Measurements from ENCODE around the gene ENTPD6. TPM values are rescaled to one million over a fixed set of nuclear protein-coding genes. Genes with fewer than 3 reads are reported as not detected.

ENTPD6 gene
- total and polyA plus RNA-seq, 5 donors from 2014 or later: 27.2 to 68.0 (median 30.8) TPM

DNA sequence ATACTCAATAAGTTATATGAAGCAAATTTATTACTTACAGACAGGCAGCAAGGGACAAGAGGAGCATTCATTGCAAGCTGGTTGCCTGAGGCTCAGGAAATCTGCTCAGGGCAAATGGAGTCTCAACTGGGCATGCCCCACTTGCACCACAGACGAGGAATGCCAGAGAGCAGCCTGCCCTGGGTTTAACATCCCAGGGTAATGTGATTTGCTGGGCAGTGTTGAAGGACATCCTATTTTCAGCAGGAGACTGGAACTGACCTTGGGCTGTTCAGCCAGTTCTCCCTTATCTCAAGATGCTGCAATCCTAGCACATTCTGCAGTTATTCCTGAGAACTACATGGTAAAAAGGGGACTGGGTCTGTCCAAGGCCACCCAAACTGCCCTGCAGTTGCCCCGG, 3.8 kb upstream of the ENTPD6 start:
- no peak overlapping the region for H3K4me3 ChIP-seq (ENCODE audit: low read depth, low read length)
- no peak for DNase-seq
- no peaks in the 10 kb centered on the region for H3K36me3 Mint-ChIP-seq
- no peak for ATAC-seq (ENCODE audit: low read depth in 2 of 2)
- no peak overlapping the region for H3K27ac Mint-ChIP-seq
- peaks cover 14% of the 10 kb centered on the region for H3K4me1 ChIP-seq (ENCODE audit: control insufficient read depth, insufficient read depth, low read length, poor library complexity, severe bottlenecking)
- H3K27me3 ChIP-seq (ENCODE audit: control insufficient read depth, insufficient read depth, low read length): peaks cover 2% of the 10 kb centered on the region
- peak overlapping the region in 1 of 4 donors; percentile 69 for H3K4me3 Mint-ChIP-seq
- no peaks in the 10 kb centered on the region for H3K36me3 ChIP-seq (ENCODE audit: control insufficient read depth, insufficient read depth, low read length)
- no peaks in the 10 kb centered on the region for H3K9me3 Mint-ChIP-seq
- no peaks in the 10 kb centered on the region for H3K9me3 ChIP-seq (ENCODE audit: control insufficient read depth in 2 of 2, low read length in 2 of 2)
- peaks cover 0 to 12% (median 7%) of the 10 kb centered on the region in 4 donors for H3K4me1 Mint-ChIP-seq
- peaks cover 33% of the 10 kb centered on the region for H3K27me3 Mint-ChIP-seq
- H3K27ac ChIP-seq (ENCODE audit: insufficient read depth, low read length, poor library complexity, severe bottlenecking): no peak overlapping the region

DNA sequence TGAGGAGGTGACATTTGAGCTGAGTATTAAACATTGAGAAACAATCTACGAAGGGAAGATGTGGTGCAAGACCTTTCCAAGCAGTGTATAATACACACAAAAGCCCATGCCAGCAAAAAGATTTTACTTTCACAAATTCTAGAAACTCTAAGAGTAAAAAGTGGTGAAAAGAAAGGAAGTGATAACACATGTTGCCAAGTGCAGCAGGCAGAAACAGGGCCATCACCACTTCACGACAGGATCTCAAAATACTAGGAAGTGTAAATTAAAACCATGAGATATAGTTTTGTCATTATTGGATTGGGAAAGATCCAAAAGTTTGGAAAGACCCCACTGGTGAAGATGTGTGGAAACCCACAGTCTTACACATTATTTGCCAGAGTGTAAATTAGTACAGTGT, 1.7 kb upstream of the ENTPD6 start:
- Histone ChIP-seq H3K27ac (ENCODE audit: insufficient read depth, low read length, poor library complexity, severe bottlenecking) (peak overlapping the region; percentile 2), H3K4me3 (ENCODE audit: low read depth, low read length) (no peak overlapping the region), H3K36me3 (ENCODE audit: control insufficient read depth, insufficient read depth, low read length) (no peaks in the 10 kb centered on the region), H3K9me3 (ENCODE audit: control insufficient read depth in 2 of 2, low read length in 2 of 2) (no peaks in the 10 kb centered on the region), H3K4me1 (ENCODE audit: control insufficient read depth, insufficient read depth, low read length, poor library complexity, severe bottlenecking) (peaks cover 22% of the 10 kb centered on the region), H3K27me3 (ENCODE audit: control insufficient read depth, insufficient read depth, low read length) (no peaks in the 10 kb centered on the region)
- Mint-ChIP-seq H3K27me3 (peaks cover 26% of the 10 kb centered on the region), H3K36me3 (no peaks in the 10 kb centered on the region), H3K27ac (peak overlapping the region in 2 of 3 donors; percentile 7 to 95), H3K9me3 (no peaks in the 10 kb centered on the region), H3K4me1 (peaks cover 0 to 31% (median 23%) of the 10 kb centered on the region in 4 donors), H3K4me3 (peak overlapping the region; percentile 1 to 92 (median 85))
- DNase-seq (no peak), ATAC-seq (ENCODE audit: low read depth in 2 of 2) (no peak)

DNA sequence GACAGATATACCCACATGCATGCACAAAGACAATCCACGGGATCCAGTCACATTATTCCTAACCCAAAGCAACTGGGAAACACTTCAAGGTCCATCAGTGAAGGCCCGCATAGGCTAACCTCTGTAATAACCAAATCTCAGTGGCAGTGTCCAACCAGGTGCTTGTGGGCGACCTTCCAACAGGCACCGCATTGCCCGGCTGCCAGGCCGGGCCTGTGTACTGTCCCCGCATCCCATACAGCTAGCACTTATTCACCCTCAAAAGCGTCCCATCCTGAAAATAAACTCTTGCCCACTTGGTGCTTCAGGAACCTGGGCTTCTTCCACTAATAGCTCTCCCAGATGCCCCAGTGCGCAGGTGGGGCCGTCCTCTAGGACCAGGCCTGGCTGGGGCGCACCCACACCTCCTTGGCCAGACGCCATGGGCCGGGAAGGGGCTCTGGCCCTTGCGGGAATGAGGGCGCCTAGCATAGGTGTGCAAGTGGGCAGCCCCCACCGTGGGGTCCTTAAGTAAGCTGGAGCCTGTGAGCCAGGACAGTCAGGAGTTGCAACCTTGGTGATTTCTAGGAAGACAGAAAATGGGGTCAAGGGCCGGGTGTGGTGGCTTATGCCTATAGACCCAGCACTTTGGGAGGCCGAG, 1.1 kb upstream of the ENTPD6 start:
- no peaks in the 10 kb centered on the region for H3K36me3 ChIP-seq (ENCODE audit: control insufficient read depth, insufficient read depth, low read length)
- no peak for ATAC-seq (ENCODE audit: low read depth in 2 of 2)
- H3K27ac ChIP-seq (ENCODE audit: insufficient read depth, low read length, poor library complexity, severe bottlenecking): peak overlapping the region; percentile 80

DNA sequence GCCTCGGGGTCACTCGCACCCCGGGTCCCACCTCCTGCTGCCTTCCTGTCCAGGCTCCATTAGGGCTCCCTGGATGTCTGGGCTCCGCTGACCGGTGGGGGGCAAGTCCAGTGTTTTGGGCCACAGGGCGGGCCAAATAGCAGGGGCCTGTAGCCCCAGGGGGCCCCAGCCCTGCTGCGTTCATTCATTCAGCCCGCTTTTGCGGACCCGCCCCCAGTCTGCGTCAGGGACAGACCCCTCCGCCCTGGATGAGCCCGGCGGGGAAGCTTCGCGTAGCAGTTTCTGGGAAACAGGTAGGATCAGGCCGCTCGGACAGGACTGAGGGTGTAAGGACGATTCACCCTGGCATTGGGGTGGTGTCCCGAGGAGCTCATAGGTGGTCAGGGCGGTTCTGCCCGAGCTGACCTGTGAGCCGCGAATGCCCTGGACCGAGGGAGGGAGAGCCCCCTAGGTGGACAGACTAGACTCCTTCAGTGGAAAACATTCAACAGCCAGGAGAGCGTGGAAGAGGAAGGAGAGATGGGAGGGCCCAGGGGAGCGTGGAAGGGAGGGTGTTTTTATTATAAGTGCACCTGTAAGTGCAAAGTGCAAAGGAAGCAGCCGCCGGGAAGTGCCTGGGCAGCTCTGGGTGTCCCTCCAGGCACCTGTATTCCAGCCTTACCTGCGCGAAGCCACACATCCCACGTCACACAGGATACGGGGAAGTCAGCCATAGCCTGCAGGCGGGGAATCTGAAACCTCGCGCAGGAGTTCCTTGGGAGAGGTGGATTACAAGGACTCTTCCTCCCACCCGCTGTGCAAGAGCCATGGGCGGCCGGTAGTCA, 662 bp downstream of the ENTPD6 start:
- Mint-ChIP-seq H3K27me3 (peaks cover 13% of the 10 kb centered on the region), H3K9me3 (no peaks in the 10 kb centered on the region), H3K4me1 (peaks cover 7 to 55% (median 39%) of the 10 kb centered on the region in 4 donors), H3K36me3 (no peaks in the 10 kb centered on the region), H3K4me3 (peak overlapping the region; percentile 84 to 93 (median 89)), H3K27ac (peak overlapping the region in 2 of 3 donors; percentile 86 to 91)
- H3K9me3 ChIP-seq (ENCODE audit: control insufficient read depth in 2 of 2, low read length in 2 of 2): no peaks in the 10 kb centered on the region
- DNase-seq (peak; percentile 18 to 39 (median 35)), ATAC-seq (ENCODE audit: low read depth in 2 of 2) (peak; percentile 6)
- no peaks in the 10 kb centered on the region for H3K27me3 ChIP-seq (ENCODE audit: control insufficient read depth, insufficient read depth, low read length)
- peaks cover 22% of the 10 kb centered on the region for H3K4me1 ChIP-seq (ENCODE audit: control insufficient read depth, insufficient read depth, low read length, poor library complexity, severe bottlenecking)
- no peaks in the 10 kb centered on the region for H3K36me3 ChIP-seq (ENCODE audit: control insufficient read depth, insufficient read depth, low read length)
- peak overlapping the region; percentile 71 for H3K4me3 ChIP-seq (ENCODE audit: low read depth, low read length)
- peak overlapping the region; percentile 80 for H3K27ac ChIP-seq (ENCODE audit: insufficient read depth, low read length, poor library complexity, severe bottlenecking)

More for the DNA sequence above, 1.1 kb upstream of the ENTPD6 start:
- H3K9me3 Mint-ChIP-seq: no peaks in the 10 kb centered on the region
- H3K27ac Mint-ChIP-seq: peak overlapping the region in 2 of 3 donors; percentile 95
- DNase-seq: no peak
- H3K4me1 Mint-ChIP-seq: peaks cover 0 to 38% (median 28%) of the 10 kb centered on the region in 4 donors
- no peaks in the 10 kb centered on the region for H3K36me3 Mint-ChIP-seq
- peaks cover 21% of the 10 kb centered on the region for H3K27me3 Mint-ChIP-seq
- H3K27me3 ChIP-seq (ENCODE audit: control insufficient read depth, insufficient read depth, low read length): no peaks in the 10 kb centered on the region
- H3K4me1 ChIP-seq (ENCODE audit: control insufficient read depth, insufficient read depth, low read length, poor library complexity, severe bottlenecking): peaks cover 22% of the 10 kb centered on the region
- H3K4me3 ChIP-seq (ENCODE audit: low read depth, low read length): no peak overlapping the region
- peak overlapping the region; percentile 84 to 92 (median 88) for H3K4me3 Mint-ChIP-seq
- H3K9me3 ChIP-seq (ENCODE audit: control insufficient read depth in 2 of 2, low read length in 2 of 2): no peaks in the 10 kb centered on the region

DNA sequence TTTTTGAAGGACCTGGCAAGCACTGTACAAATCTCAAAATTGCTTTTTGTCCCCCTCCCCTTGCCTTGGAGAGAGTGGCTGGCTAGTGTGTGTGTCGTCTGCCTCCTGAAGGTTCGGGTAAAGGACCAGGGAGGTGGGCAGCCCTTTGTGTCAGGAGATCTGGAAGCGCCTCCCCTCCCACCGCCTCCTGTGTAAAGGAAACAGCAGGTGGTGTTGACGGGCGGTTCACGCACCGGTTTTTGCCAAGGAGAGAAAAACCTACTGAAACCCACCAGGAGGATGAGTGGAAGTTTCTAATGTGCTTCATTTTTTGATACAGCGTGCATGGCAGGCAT, 1.2 kb downstream of the ENTPD6 start:
- Histone ChIP-seq H3K27me3 (ENCODE audit: control insufficient read depth, insufficient read depth, low read length) (no peaks in the 10 kb centered on the region), H3K27ac (ENCODE audit: insufficient read depth, low read length, poor library complexity, severe bottlenecking) (peak overlapping the region; percentile 80), H3K9me3 (ENCODE audit: control insufficient read depth in 2 of 2, low read length in 2 of 2) (no peaks in the 10 kb centered on the region), H3K4me1 (ENCODE audit: control insufficient read depth, insufficient read depth, low read length, poor library complexity, severe bottlenecking) (peaks cover 22% of the 10 kb centered on the region), H3K36me3 (ENCODE audit: control insufficient read depth, insufficient read depth, low read length) (no peaks in the 10 kb centered on the region), H3K4me3 (ENCODE audit: low read depth, low read length) (peak overlapping the region; percentile 71)
- peaks cover 11 to 58% (median 42%) of the 10 kb centered on the region in 4 donors for H3K4me1 Mint-ChIP-seq
- ATAC-seq (ENCODE audit: low read depth in 2 of 2) (no peak), DNase-seq (peak in 2 of 3 donors; percentile 10 to 23)
- peak overlapping the region; percentile 67 to 91 (median 86) for H3K27ac Mint-ChIP-seq
- peak overlapping the region; percentile 84 to 93 (median 89) for H3K4me3 Mint-ChIP-seq
- peaks cover 13% of the 10 kb centered on the region for H3K27me3 Mint-ChIP-seq
- H3K36me3 Mint-ChIP-seq: no peaks in the 10 kb centered on the region
- H3K9me3 Mint-ChIP-seq: no peaks in the 10 kb centered on the region

DNA sequence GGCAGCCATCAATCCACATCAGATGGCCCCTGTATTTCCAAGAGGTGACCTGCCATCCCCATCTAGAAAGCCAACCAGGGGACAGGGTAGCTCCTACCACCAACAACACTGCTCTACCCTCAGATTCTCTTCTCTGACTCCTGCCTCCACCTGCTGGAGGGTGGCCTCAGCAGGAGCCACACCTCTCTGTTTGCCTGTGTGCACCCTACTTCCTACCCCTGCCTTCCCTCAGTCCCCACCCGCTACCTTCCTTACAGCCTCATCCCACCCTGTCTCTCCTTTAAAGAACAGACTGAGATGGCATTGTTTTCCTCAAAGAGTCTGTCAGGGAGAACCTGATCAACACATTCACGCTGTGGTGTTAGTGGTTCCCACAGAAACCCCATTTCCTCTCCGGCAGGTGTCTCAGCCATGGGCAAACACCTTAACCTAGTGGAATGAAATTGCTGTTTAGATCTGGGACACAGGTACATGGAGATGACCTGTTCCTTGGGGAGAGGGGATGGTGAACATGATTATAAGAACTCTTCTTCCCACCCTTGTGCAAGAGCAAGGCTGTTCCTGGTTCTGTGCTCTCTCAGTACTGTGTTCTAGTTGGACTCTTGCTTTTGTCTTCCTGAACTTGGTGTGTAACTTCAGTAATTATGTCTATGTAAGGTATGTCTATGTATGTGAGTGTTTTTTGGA, 1.8 kb downstream of the ENTPD6 start:
- Mint-ChIP-seq H3K4me3 (peak overlapping the region; percentile 84 to 93 (median 89)), H3K27me3 (peaks cover 13% of the 10 kb centered on the region), H3K27ac (peak overlapping the region; percentile 67 to 91 (median 86)), H3K9me3 (no peaks in the 10 kb centered on the region), H3K4me1 (peaks cover 17 to 61% (median 44%) of the 10 kb centered on the region in 4 donors), H3K36me3 (no peaks in the 10 kb centered on the region)
- peak overlapping the region; percentile 80 for H3K27ac ChIP-seq (ENCODE audit: insufficient read depth, low read length, poor library complexity, severe bottlenecking)
- no peaks in the 10 kb centered on the region for H3K27me3 ChIP-seq (ENCODE audit: control insufficient read depth, insufficient read depth, low read length)
- ATAC-seq (ENCODE audit: low read depth in 2 of 2) (peak; percentile 38 to 39), DNase-seq (peak in 2 of 3 donors; percentile 30 to 45)
- H3K4me3 ChIP-seq (ENCODE audit: low read depth, low read length): peak overlapping the region; percentile 71
- H3K4me1 ChIP-seq (ENCODE audit: control insufficient read depth, insufficient read depth, low read length, poor library complexity, severe bottlenecking): peaks cover 22% of the 10 kb centered on the region
- no peaks in the 10 kb centered on the region for H3K9me3 ChIP-seq (ENCODE audit: control insufficient read depth in 2 of 2, low read length in 2 of 2)
- H3K36me3 ChIP-seq (ENCODE audit: control insufficient read depth, insufficient read depth, low read length): no peaks in the 10 kb centered on the region

DNA sequence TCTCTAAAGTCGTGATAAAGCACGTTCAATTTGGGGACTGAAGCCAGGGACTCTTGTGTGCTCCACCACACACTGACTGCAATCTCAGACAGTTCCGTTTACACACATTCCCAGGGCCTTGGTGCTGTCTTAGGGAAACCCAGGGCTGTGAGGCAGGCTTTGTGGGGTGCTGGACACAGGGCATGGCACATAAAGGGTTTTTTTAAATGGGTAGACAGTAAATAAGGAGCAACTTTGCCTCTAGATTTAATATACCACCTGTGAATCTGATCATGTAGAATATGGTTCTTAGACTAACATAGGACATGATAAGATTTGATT, 2.3 kb downstream of the ENTPD6 start:
- Mint-ChIP-seq H3K4me1 (peaks cover 18 to 66% (median 46%) of the 10 kb centered on the region in 4 donors), H3K4me3 (peak overlapping the region; percentile 84 to 93 (median 89)), H3K27me3 (peaks cover 13% of the 10 kb centered on the region), H3K36me3 (peaks cover 2% of the 10 kb centered on the region), H3K27ac (peak overlapping the region in 2 of 3 donors; percentile 86 to 91), H3K9me3 (no peaks in the 10 kb centered on the region)
- Histone ChIP-seq H3K27me3 (ENCODE audit: control insufficient read depth, insufficient read depth, low read length) (no peaks in the 10 kb centered on the region), H3K27ac (ENCODE audit: insufficient read depth, low read length, poor library complexity, severe bottlenecking) (no peak overlapping the region), H3K9me3 (ENCODE audit: control insufficient read depth in 2 of 2, low read length in 2 of 2) (no peaks in the 10 kb centered on the region), H3K36me3 (ENCODE audit: control insufficient read depth, insufficient read depth, low read length) (no peaks in the 10 kb centered on the region), H3K4me3 (ENCODE audit: low read depth, low read length) (no peak overlapping the region), H3K4me1 (ENCODE audit: control insufficient read depth, insufficient read depth, low read length, poor library complexity, severe bottlenecking) (peaks cover 22% of the 10 kb centered on the region)
- no peak for ATAC-seq (ENCODE audit: low read depth in 2 of 2)
- no peak for DNase-seq

Measured in CD4-positive, CD25-positive, alpha-beta regulatory T cell (primary cell).